A673 (cell line): ENCODE results near the gene CIDEA. TPM values are rescaled to one million over a fixed set of nuclear protein-coding genes. Genes with fewer than 3 reads are reported as not detected.

Experiments
- BruUV-seq: library from RNA; stranded (reverse); fragments of 400-500 nt; replicated peaks from 2 replicates; lab custom pipeline; 2021; lab: Mats Ljungman, UMichigan
- CTCF ChIA-PET: fragments of 300-600 bp; sonication (Branson Sonifier 250); formaldehyde crosslinking; loops from one replicate; lab custom pipeline; 2022; ENCODE audit warnings: antibody characterized with exemption; lab: Charles Lee
- POLR2A ChIA-PET: fragments of 300-600 bp; sonication (Branson Sonifier 250); formaldehyde crosslinking; loops from one replicate; lab custom pipeline; 2022; ENCODE audit warnings: antibody characterized with exemption; ENCODE audit not compliant: low non-redundant PET; lab: Charles Lee
- DNase-seq: peaks from one replicate; pipeline ENCODE4 v3.0.0-alpha.2; 2015; ENCODE audit warnings: low spot score
- H3K27ac ChIP-seq: fragments of 200-600 bp; sonication (generic); 2 replicates; pipeline ENCODE4 v1.5.1; 2016; ENCODE audit warnings: mixed run types, low read depth, mild to moderate bottlenecking, mixed read lengths, antibody characterized with exemption, low read length; ENCODE audit not compliant: poor library complexity, severe bottlenecking
- H3K27me3 ChIP-seq: fragments of 200-600 bp; sonication (generic); replicated peaks from 2 replicates; pipeline ENCODE4 v1.6.1; 2017; ENCODE audit warnings: mixed run types, low read depth, mild to moderate bottlenecking, mixed read lengths, antibody characterized with exemption, low read length; ENCODE audit not compliant: insufficient read depth, poor library complexity
- H3K36me3 ChIP-seq: fragments of 200-600 bp; sonication (generic); 2 replicates; pipeline ENCODE4 v1.6.1; 2016; ENCODE audit warnings: mixed run types, mild to moderate bottlenecking, mixed read lengths, antibody characterized with exemption, low read length; ENCODE audit not compliant: insufficient read depth, poor library complexity, severe bottlenecking
- H3K4me1 ChIP-seq: fragments of 200-600 bp; sonication (generic); 2 replicates; pipeline ENCODE4 v1.6.1; 2017; ENCODE audit warnings: mixed run types, mild to moderate bottlenecking, mixed read lengths, antibody characterized with exemption, low read length; ENCODE audit not compliant: insufficient read depth, poor library complexity, severe bottlenecking
- H3K4me3 ChIP-seq: fragments of 200-600 bp; sonication (generic); 2 replicates; pipeline ENCODE4 v1.5.1; 2016; ENCODE audit warnings: low read depth, mixed run types, mild to moderate bottlenecking, mixed read lengths, low read length; ENCODE audit not compliant: poor library complexity, severe bottlenecking
- H3K9me3 ChIP-seq: fragments of 200-600 bp; sonication (generic); 2 replicates; pipeline ENCODE4 v1.6.1; 2016; ENCODE audit warnings: mixed run types, low read depth, mild to moderate bottlenecking, mixed read lengths, antibody characterized with exemption, low read length; ENCODE audit not compliant: poor library complexity, severe bottlenecking
- EZH2 ChIP-seq: fragments of 200-600 bp; sonication (generic); IDR thresholded peaks from 2 replicates; pipeline ENCODE4 v1.6.1; 2017; ENCODE audit warnings: borderline replicate concordance, low read depth, mild to moderate bottlenecking, mixed read lengths, antibody characterized with exemption, low read length; ENCODE audit not compliant: poor library complexity, severe bottlenecking
- intact Hi-C: fragments of 100-400 bp; cut with micrococcal nuclease; formaldehyde crosslinking; loops from one replicate; pipeline ENCODE4 v1.10.0; 2022; ENCODE audit not compliant: unreplicated experiment
- total RNA-seq: library from RNA; stranded (reverse); gene quantifications from 2 replicates; pipeline ENCODE4 v1.2.3, GENCODE V29; 2021
- TF ChIP-seq, protein P1 (sequence below): fragments of 300-800, 200-600 bp; sonication (generic); conservative IDR thresholded peaks from 2 replicates; pipeline ENCODE4 v1.5.1; 2017; ENCODE audit warnings: low read depth, mild to moderate bottlenecking, antibody characterized with exemption, low read length, moderate library complexity, mixed read lengths

CIDEA gene
- total RNA-seq, 1 experiment from 2014 or later, result not detected

DNA sequence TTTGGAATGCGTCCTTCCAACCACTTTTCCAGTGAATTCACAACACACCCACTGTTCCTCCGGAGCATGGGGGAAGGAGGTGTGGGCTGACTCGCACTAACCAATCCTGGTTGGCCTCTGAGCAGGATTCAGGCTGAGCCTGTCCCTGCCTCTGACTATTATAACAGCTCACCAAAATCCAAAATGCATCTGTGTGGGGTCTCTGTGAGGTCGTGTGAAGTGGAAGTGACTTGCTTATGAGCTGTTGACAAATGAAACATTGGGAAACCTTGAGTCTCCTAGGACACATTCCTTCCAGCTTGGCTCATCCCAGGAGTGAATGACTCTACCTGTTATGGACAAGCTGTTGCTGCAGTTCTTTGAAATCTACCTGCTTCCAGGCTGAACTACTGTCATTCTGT lies 1.5 kb downstream of the CIDEA start:
- BruUV-seq, result no TSS peak
- Histone ChIP-seq H3K4me3 (no peak overlapping the region), H3K9me3 (no peaks in the 10 kb centered on the region), H3K27me3 (peaks cover 49% of the 10 kb centered on the region), H3K27ac (no peak overlapping the region), H3K4me1 (peaks cover 9% of the 10 kb centered on the region), H3K36me3 (no peaks in the 10 kb centered on the region)
- no peak for DNase-seq
- ChIA-PET POLR2A (no interaction called here), CTCF (interaction anchor here (1.5 kb wide), 1 partner anchor 16 kb away, joined by 5 read pairs; no protein-coding TSS in a partner anchor)
- TF ChIP-seq, protein P1, sequence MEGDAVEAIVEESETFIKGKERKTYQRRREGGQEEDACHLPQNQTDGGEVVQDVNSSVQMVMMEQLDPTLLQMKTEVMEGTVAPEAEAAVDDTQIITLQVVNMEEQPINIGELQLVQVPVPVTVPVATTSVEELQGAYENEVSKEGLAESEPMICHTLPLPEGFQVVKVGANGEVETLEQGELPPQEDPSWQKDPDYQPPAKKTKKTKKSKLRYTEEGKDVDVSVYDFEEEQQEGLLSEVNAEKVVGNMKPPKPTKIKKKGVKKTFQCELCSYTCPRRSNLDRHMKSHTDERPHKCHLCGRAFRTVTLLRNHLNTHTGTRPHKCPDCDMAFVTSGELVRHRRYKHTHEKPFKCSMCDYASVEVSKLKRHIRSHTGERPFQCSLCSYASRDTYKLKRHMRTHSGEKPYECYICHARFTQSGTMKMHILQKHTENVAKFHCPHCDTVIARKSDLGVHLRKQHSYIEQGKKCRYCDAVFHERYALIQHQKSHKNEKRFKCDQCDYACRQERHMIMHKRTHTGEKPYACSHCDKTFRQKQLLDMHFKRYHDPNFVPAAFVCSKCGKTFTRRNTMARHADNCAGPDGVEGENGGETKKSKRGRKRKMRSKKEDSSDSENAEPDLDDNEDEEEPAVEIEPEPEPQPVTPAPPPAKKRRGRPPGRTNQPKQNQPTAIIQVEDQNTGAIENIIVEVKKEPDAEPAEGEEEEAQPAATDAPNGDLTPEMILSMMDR, result no peak
- no peak for TF ChIP-seq EZH2
- intact Hi-C loops, result loop anchor here (5.0 kb wide), 1 partner anchor 52 kb away; the partner anchor contains the start of gene TUBB6

DNA sequence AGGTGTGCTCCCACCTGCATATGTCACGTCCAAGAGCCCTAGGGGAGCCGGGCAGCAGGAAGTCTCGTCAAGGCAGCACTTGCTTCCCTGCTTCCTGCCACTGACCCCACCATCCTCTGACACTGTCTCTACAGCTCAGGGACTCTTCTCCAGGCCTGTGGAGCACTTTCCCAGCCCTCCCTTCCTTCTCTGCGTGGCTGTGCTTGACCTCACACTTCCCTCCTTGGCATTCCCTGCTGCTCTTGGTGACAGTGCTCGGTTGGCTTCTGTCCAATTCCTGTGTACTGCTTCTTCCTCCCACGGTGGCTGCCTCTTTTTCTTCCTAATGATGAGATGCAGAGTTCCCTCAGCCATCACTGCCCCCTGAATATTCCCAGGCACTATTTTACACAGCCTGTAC lies 2.8 kb downstream of the CIDEA start:
- no peak overlapping the region for H3K4me3 ChIP-seq
- peak; percentile 34 for DNase-seq
- peaks cover 45% of the 10 kb centered on the region for H3K27me3 ChIP-seq
- CTCF ChIA-PET, result no interaction called here
- TF ChIP-seq, protein P1, result no peak
- no peak for TF ChIP-seq EZH2
- peaks cover 9% of the 10 kb centered on the region for H3K4me1 ChIP-seq
- no peaks in the 10 kb centered on the region for H3K9me3 ChIP-seq
- no peak overlapping the region for H3K27ac ChIP-seq
- intact Hi-C loops, result loop anchor here (5.0 kb wide), 1 partner anchor 50 kb away; the partner anchor contains the start of gene TUBB6
- POLR2A ChIA-PET, result no interaction called here
- H3K36me3 ChIP-seq, result no peaks in the 10 kb centered on the region
- no TSS peak for BruUV-seq

DNA sequence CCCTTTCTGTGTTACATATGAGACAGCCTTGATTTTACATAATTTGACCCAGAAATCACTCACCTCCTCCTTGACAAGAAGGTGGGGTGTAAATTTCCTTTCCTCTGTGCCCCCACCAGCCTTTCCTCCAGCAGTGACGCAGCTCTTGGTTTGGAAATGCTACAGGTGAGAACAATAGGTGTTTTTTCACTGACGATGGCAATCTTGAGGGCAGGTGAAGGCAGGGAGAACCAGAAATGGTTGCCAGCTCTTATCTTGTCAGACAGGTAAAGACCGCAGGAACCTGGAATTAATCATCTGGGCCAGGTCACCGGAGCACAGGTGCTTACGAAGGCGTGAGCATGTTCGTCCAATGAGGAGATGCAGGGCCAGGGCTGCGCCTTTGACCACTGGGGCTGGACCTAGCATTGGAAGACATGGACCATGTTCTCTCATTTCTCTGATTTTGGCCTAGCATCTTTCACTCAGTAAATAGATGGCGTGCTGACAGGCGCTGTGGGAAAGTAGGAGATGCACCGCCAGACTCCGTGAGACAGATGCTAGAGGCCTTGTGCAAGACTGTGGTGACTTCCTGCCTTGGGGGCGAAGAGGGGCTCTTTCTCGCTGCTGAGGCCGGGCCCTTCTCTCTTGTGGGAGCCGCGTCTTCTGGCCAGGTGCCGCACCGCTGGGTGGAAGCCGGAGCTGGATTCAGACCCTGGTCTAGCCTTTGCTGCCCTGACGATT lies 4.0 kb downstream of the CIDEA start:
- CTCF ChIA-PET, result interaction anchor here (1.5 kb wide), 1 partner anchor 14 kb away, joined by 3 read pairs; no protein-coding TSS in a partner anchor
- H3K9me3 ChIP-seq, result no peaks in the 10 kb centered on the region
- TF ChIP-seq, protein P1, result no peak
- TF ChIP-seq EZH2, result no peak
- no peak overlapping the region for H3K27ac ChIP-seq
- POLR2A ChIA-PET, result no interaction called here
- H3K36me3 ChIP-seq, result no peaks in the 10 kb centered on the region
- H3K4me1 ChIP-seq, result peaks cover 9% of the 10 kb centered on the region
- peaks cover 38% of the 10 kb centered on the region for H3K27me3 ChIP-seq
- no TSS peak for BruUV-seq
- intact Hi-C loops, result loop anchor here (5.0 kb wide), 1 partner anchor 49 kb away; the partner anchor contains the start of gene TUBB6
- no peak for DNase-seq
- H3K4me3 ChIP-seq, result no peak overlapping the region
